Right lobe of liver (tissue), 6 donors: ENCODE results near the gene EPHA7. TPM values are rescaled to one million over a fixed set of nuclear protein-coding genes. Genes with fewer than 3 reads are reported as not detected.

Source experiments
- ATAC-seq, 4 donors: fragments of 200-7000 bp; cut with Tn5 transposase; one replicate each; pipeline ENCODE4 v1.9.1; 2020; ENCODE audit warnings: mild to moderate bottlenecking in 4 of 4, moderate library complexity in 4 of 4
- DNase-seq, 3 donors: peaks; one replicate each; pipeline ENCODE4 v3.0.0-alpha.2; 2020
- H3K27ac ChIP-seq, 3 donors: fragments of 200-600 bp; one replicate each; pipeline ENCODE4 v1.8.0; 2022
- H3K27me3 ChIP-seq, 2 donors: fragments of 200-600 bp; one replicate each; pipeline ENCODE4 v1.8.0; 2022
- H3K36me3 ChIP-seq, 4 donors: fragments of 200-600 bp; sonication (generic) in 1 of 4; one replicate each; pipeline versions ENCODE4 v1.5.1 to v1.8.0; 2017 to 2022; ENCODE audit warnings: control low read depth in 1 of 4
- H3K4me1 ChIP-seq, 4 donors: fragments of 200-600 bp; sonication (generic) in 1 of 4; one replicate each; pipeline versions ENCODE4 v1.5.1 to v1.8.0; 2017 to 2022; ENCODE audit warnings: control low read depth in 1 of 4
- H3K4me3 ChIP-seq, 3 donors: fragments of 200-600 bp; one replicate each; pipeline ENCODE4 v1.8.0; 2022
- H3K9me3 ChIP-seq, 4 donors: fragments of 200-600 bp; sonication (generic) in 1 of 4; one replicate each; pipeline versions ENCODE4 v1.5.1 to v1.8.0; 2017 to 2022; ENCODE audit warnings: control low read depth in 1 of 4
- CTCF ChIP-seq, 4 donors: fragments of 200-600 bp in 3 of 4; fragments of 450-650 bp in 1 of 4; IDR thresholded peaks; one replicate each; pipeline versions ENCODE4 v1.5.1 to v1.8.0; 2016 to 2022; ENCODE audit warnings: antibody characterized with exemption in 4 of 4, mild to moderate bottlenecking in 2 of 4
- POLR2A ChIP-seq: fragments of 450-650 bp; IDR thresholded peaks from one replicate; pipeline ENCODE4 v1.6.1; 2017; ENCODE audit warnings: antibody characterized with exemption, mild to moderate bottlenecking
- WGBS: methylation state at CpG from one replicate; pipeline ENCODE4 v1.1.6; 2018; ENCODE audit warnings: low coverage, low lambda C conversion rate; ENCODE audit not compliant: insufficient coverage; ENCODE audit errors: missing lambda C conversion rate; 5-methylcytosine and 5-hydroxymethylcytosine counted together
- intact Hi-C, 2 donors: fragments of 100-400 bp; cut with DNase I; formaldehyde crosslinking; loops; one replicate each; pipeline versions ENCODE4 v1.11.2 to v1.14.1; 2022
- total RNA-seq, 6 experiments: library from RNA; depleted of rRNA in 2 of 6; stranded (reverse); fragments of >200 nt in 2 of 6; fragmentation: NEBNext Ultra II Directional in 3 of 6; extraction: Animal tissue kit (Norgen Biotek cat#: 25700) in 3 of 6; gene quantifications; one replicate each; pipeline versions ENCODE4 v1.1.0 to v1.2.4, GENCODE V29; 2016 to 2023
- donor health status: DM: no; HTN: yes; CAD: no.
- donor health status: DM: no; HTN: no; CAD: no.
- donor health status: DM: no; HTN: no; CAD: no.
- donor health status: DM: no; HTN: yes; CAD: no.
- donor health status: DM: no; HTN: yes; CAD: no.

EPHA7 gene
- total RNA-seq, 6 experiments from 2014 or later: 0.04 TPM; not detected in 5

DNA sequence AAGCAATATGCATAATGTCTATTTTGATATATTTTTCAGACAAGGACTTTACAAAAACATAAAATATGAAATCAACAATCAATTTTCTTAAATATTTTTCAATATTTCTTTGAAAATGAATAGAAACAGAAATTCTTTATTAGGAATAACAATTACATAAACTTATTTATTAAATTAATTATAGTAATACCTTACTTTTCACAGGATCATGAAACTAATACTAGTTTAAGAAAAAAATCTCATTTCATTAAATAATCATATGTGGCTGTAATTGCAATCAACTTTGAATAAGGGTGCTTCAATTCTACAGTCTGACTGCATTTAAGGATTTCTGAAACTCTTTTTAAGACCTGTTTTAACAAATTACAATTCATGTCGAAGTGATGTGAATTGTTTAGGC, 26.6 kb downstream of the EPHA7 start:
- no peak overlapping the region for H3K4me3 ChIP-seq
- no peak overlapping the region for H3K27ac ChIP-seq
- H3K36me3 ChIP-seq: no peaks in the 10 kb centered on the region
- ATAC-seq: no peak
- intact Hi-C loops: no loop called here
- H3K27me3 ChIP-seq: no peaks in the 10 kb centered on the region
- DNase-seq: no peak
- 39% methylated on average over 1 of the region's 1 CpG for WGBS
- H3K4me1 ChIP-seq: no peaks in the 10 kb centered on the region
- no peaks in the 10 kb centered on the region for H3K9me3 ChIP-seq
- TF ChIP-seq POLR2A (no peak), CTCF (IDR thresholded peaks at IDR 0.05) (no peak)

GRCh38 chr6:93391965-93392364, 27.4 kb downstream of the EPHA7 start:
- Histone ChIP-seq H3K4me1 (no peaks in the 10 kb centered on the region), H3K4me3 (no peak overlapping the region), H3K27me3 (no peaks in the 10 kb centered on the region), H3K9me3 (no peaks in the 10 kb centered on the region), H3K36me3 (no peaks in the 10 kb centered on the region), H3K27ac (no peak overlapping the region)
- 22% methylated on average over 5 of the region's 5 CpGs for WGBS
- TF ChIP-seq POLR2A: no peak
- TF ChIP-seq CTCF (IDR thresholded peaks at IDR 0.05): no peak
- DNase-seq: no peak
- ATAC-seq: no peak
- intact Hi-C loops: no loop called here

GRCh38 chr6:93389192-93389591, 30.2 kb downstream of the EPHA7 start:
- no peaks in the 10 kb centered on the region for H3K27me3 ChIP-seq
- WGBS: 50% methylated on average over 4 of the region's 4 CpGs
- H3K36me3 ChIP-seq: no peaks in the 10 kb centered on the region
- ATAC-seq (no peak), DNase-seq (no peak)
- intact Hi-C loops: no loop called here
- no peaks in the 10 kb centered on the region for H3K4me1 ChIP-seq
- TF ChIP-seq POLR2A (no peak), CTCF (IDR thresholded peaks at IDR 0.05) (no peak)
- no peak overlapping the region for H3K27ac ChIP-seq
- H3K9me3 ChIP-seq: no peaks in the 10 kb centered on the region
- no peak overlapping the region for H3K4me3 ChIP-seq

GRCh38 chr6:93388070-93388469, 31.3 kb downstream of the EPHA7 start:
- DNase-seq (no peak), ATAC-seq (no peak)
- intact Hi-C loops: no loop called here
- Histone ChIP-seq H3K4me3 (no peak overlapping the region), H3K27me3 (no peaks in the 10 kb centered on the region), H3K27ac (no peak overlapping the region), H3K36me3 (no peaks in the 10 kb centered on the region), H3K4me1 (no peaks in the 10 kb centered on the region), H3K9me3 (no peaks in the 10 kb centered on the region)
- 55% methylated on average over 1 of the region's 1 CpG for WGBS
- no peak for TF ChIP-seq POLR2A
- no peak for TF ChIP-seq CTCF (IDR thresholded peaks at IDR 0.05)

- Histone ChIP-seq H3K27me3 (no peaks in the 10 kb centered on the region), H3K27ac (no peak overlapping the region), H3K9me3 (no peaks in the 10 kb centered on the region), H3K36me3 (no peaks in the 10 kb centered on the region), H3K4me3 (no peak overlapping the region), H3K4me1 (no peaks in the 10 kb centered on the region)
- intact Hi-C loops: no loop called here
- DNase-seq (no peak), ATAC-seq (no peak)
- TF ChIP-seq CTCF (IDR thresholded peaks at IDR 0.05) (no peak), POLR2A (no peak)
- WGBS: 42% methylated on average over 3 of the region's 3 CpGs
Measured at GRCh38 chr6:93376026-93376540, 43.3 kb downstream of the EPHA7 start.
